Memory B cell (primary cell): ENCODE results near the gene GSTT2.
A peak's percentile ranks its signal among the peaks of the same experiment; 100 is the strongest.
"Not testable (repeated sequence)": the region's sequence is repeated elsewhere in the genome, so short reads cannot be mapped to it uniquely, and the experiment has no call there.

Experiments
- ATAC-seq: fragments of 150-1000 bp; cut with Tn5 transposase; 2 replicates; pipeline ENCODE4 v1.10.0; 2021; ENCODE audit warnings: low read depth, mild to moderate bottlenecking, moderate library complexity
- DNase-seq, 2 donors: peaks; one replicate each; pipeline ENCODE4 v3.0.0; 2022; ENCODE audit warnings: low spot score in 2 of 2
- H3K27ac Mint-ChIP-seq: one replicate; pipeline ENCODE4 v1.8.0; 2022; ENCODE audit warnings: mild to moderate bottlenecking, moderate library complexity, mixed read lengths
- H3K27me3 Mint-ChIP-seq: one replicate; pipeline ENCODE4 v1.8.0; 2022; ENCODE audit warnings: mixed read lengths
- H3K36me3 Mint-ChIP-seq: one replicate; pipeline ENCODE4 v1.8.0; 2022; ENCODE audit warnings: mild to moderate bottlenecking, mixed read lengths
- H3K4me1 Mint-ChIP-seq: one replicate; pipeline ENCODE4 v1.8.0; 2022; ENCODE audit warnings: mixed read lengths
- H3K4me3 Mint-ChIP-seq: one replicate; pipeline ENCODE4 v1.8.0; 2022; ENCODE audit warnings: mild to moderate bottlenecking, moderate library complexity, mixed read lengths
- H3K9me3 Mint-ChIP-seq: one replicate; pipeline ENCODE4 v1.8.0; 2022; ENCODE audit warnings: mixed read lengths

The GSTT2 gene

GRCh38 chr22:23979557-23980240 is at the start of gene GSTT2:
Gene GSTT2, plus strand, starts transcription at chr22:23980134.
- not testable (repeated sequence) for H3K9me3 Mint-ChIP-seq, H3K4me3 Mint-ChIP-seq, H3K36me3 Mint-ChIP-seq, H3K4me1 Mint-ChIP-seq, H3K27me3 Mint-ChIP-seq, DNase-seq, H3K27ac Mint-ChIP-seq, ATAC-seq

GRCh38 chr22:23938328-23939016 is 41.5 kb upstream of the GSTT2 start:
- Mint-ChIP-seq H3K36me3 (no peaks in the 10 kb centered on the region), H3K4me1 (no peaks in the 10 kb centered on the region), H3K27me3 (peaks cover 1% of the 10 kb centered on the region), H3K27ac (no peak overlapping the region), H3K4me3 (no peak overlapping the region), H3K9me3 (no peaks in the 10 kb centered on the region)
- ATAC-seq (no peak), DNase-seq (no peak)

GRCh38 chr22:23939017-23939357 is 40.9 kb upstream of the GSTT2 start:
- H3K4me3 Mint-ChIP-seq = no peak overlapping the region
- ATAC-seq = no peak
- no peak overlapping the region for H3K27ac Mint-ChIP-seq
- no peaks in the 10 kb centered on the region for H3K36me3 Mint-ChIP-seq
- H3K27me3 Mint-ChIP-seq = peaks cover 1% of the 10 kb centered on the region
- no peak for DNase-seq
- H3K9me3 Mint-ChIP-seq = no peaks in the 10 kb centered on the region
- H3K4me1 Mint-ChIP-seq = no peaks in the 10 kb centered on the region

GRCh38 chr22:23940166-23940565 is 39.8 kb upstream of the GSTT2 start:
- not testable (repeated sequence) for H3K27ac Mint-ChIP-seq, H3K9me3 Mint-ChIP-seq, H3K27me3 Mint-ChIP-seq, DNase-seq, H3K4me1 Mint-ChIP-seq, ATAC-seq, H3K36me3 Mint-ChIP-seq, H3K4me3 Mint-ChIP-seq

- not testable (repeated sequence) for H3K27me3 Mint-ChIP-seq, H3K27ac Mint-ChIP-seq, H3K4me3 Mint-ChIP-seq, DNase-seq, H3K4me1 Mint-ChIP-seq, ATAC-seq, H3K36me3 Mint-ChIP-seq, H3K9me3 Mint-ChIP-seq
These were observed 32.5 kb upstream of the GSTT2 start for GRCh38 chr22:23947391-23947790.

GRCh38 chr22:23949764-23950163 is 30.2 kb upstream of the GSTT2 start:
- not testable (repeated sequence) for H3K27me3 Mint-ChIP-seq, H3K4me1 Mint-ChIP-seq, H3K4me3 Mint-ChIP-seq, H3K9me3 Mint-ChIP-seq, H3K36me3 Mint-ChIP-seq, H3K27ac Mint-ChIP-seq, DNase-seq, ATAC-seq

- not testable (repeated sequence) for H3K4me3 Mint-ChIP-seq, H3K27ac Mint-ChIP-seq, ATAC-seq, H3K9me3 Mint-ChIP-seq, H3K36me3 Mint-ChIP-seq, H3K27me3 Mint-ChIP-seq, H3K4me1 Mint-ChIP-seq, DNase-seq
These were observed 28.6 kb upstream of the GSTT2 start for GRCh38 chr22:23951383-23951782.

GRCh38 chr22:23952794-23953405 is 27.0 kb upstream of the GSTT2 start:
- H3K27ac Mint-ChIP-seq, H3K4me1 Mint-ChIP-seq, DNase-seq, H3K9me3 Mint-ChIP-seq, ATAC-seq, H3K4me3 Mint-ChIP-seq, H3K36me3 Mint-ChIP-seq, H3K27me3 Mint-ChIP-seq: not testable (repeated sequence)

- H3K27ac Mint-ChIP-seq, H3K4me3 Mint-ChIP-seq, ATAC-seq, DNase-seq, H3K4me1 Mint-ChIP-seq, H3K9me3 Mint-ChIP-seq, H3K27me3 Mint-ChIP-seq, H3K36me3 Mint-ChIP-seq: not testable (repeated sequence)
These were observed 26.4 kb upstream of the GSTT2 start for GRCh38 chr22:23953485-23953884.

- not testable (repeated sequence) for H3K9me3 Mint-ChIP-seq, H3K27ac Mint-ChIP-seq, H3K27me3 Mint-ChIP-seq, H3K4me3 Mint-ChIP-seq, H3K4me1 Mint-ChIP-seq, ATAC-seq, DNase-seq, H3K36me3 Mint-ChIP-seq
These were observed 25.5 kb upstream of the GSTT2 start for GRCh38 chr22:23954193-23954990.

GRCh38 chr22:23954991-23955305 is 25.0 kb upstream of the GSTT2 start:
- DNase-seq, H3K9me3 Mint-ChIP-seq, ATAC-seq, H3K27ac Mint-ChIP-seq, H3K36me3 Mint-ChIP-seq, H3K27me3 Mint-ChIP-seq, H3K4me3 Mint-ChIP-seq, H3K4me1 Mint-ChIP-seq: not testable (repeated sequence)

GRCh38 chr22:23955886-23956285 is 24.0 kb upstream of the GSTT2 start:
- H3K4me3 Mint-ChIP-seq, H3K9me3 Mint-ChIP-seq, DNase-seq, H3K4me1 Mint-ChIP-seq, H3K27me3 Mint-ChIP-seq, H3K36me3 Mint-ChIP-seq, ATAC-seq, H3K27ac Mint-ChIP-seq: not testable (repeated sequence)

- H3K4me3 Mint-ChIP-seq = not testable (repeated sequence)
These were observed 23.5 kb upstream of the GSTT2 start for GRCh38 chr22:23956301-23956900.

More at GRCh38 chr22:23956301-23956900, 23.5 kb upstream of the GSTT2 start:
- peak; percentile 72 to 90 for DNase-seq
- ATAC-seq = peak; percentile 85
- H3K27me3 Mint-ChIP-seq, H3K4me1 Mint-ChIP-seq, H3K9me3 Mint-ChIP-seq, H3K36me3 Mint-ChIP-seq, H3K27ac Mint-ChIP-seq: not testable (repeated sequence)
